ENCODE data around the gene ACSBG1.

- TF ChIP-seq CTCF (IDR thresholded peaks at IDR 0.05) = peak in 1 of 4 experiments; percentile 24
- TF ChIP-seq EP300 (IDR thresholded peaks at IDR 0.05) = no peak
- TF ChIP-seq POLR2AphosphoS5 (IDR thresholded peaks at IDR 0.05) = no peak
Observed at GRCh38 chr15:78242128-78242527, 7.8 kb upstream of the ACSBG1 start.
